ENCODE measurements around the gene RNF220.

The RNF220 gene

GRCh38 chr1:44405031-44405797 lies at the start of gene RNF220:
Gene RNF220 (plus strand): TSS chr1:44405255.
- Histone ChIP-seq H3K9ac (ENCODE audit: low read depth, low read length) (peak within 1 kb of the TSS; percentile 72; the same call in 1 of the 2 replicates), H3K9me3 (ENCODE audit: control insufficient read depth, insufficient read depth, low read length) (no peaks in the 10 kb centered on the region), H3K4me1 (ENCODE audit: insufficient read depth, low read length) (peaks cover 7% of the 10 kb centered on the region; the same call in 1 of the 2 replicates), H3K36me3 (ENCODE audit: insufficient read depth, low read length) (no peaks in the 10 kb centered on the region)

- Histone ChIP-seq H3K9me3 (ENCODE audit: control insufficient read depth, insufficient read depth, low read length) (no peaks in the 10 kb centered on the region), H3K36me3 (ENCODE audit: insufficient read depth, low read length) (no peaks in the 10 kb centered on the region), H3K4me1 (ENCODE audit: insufficient read depth, low read length) (peaks cover 11% of the 10 kb centered on the region; the same call in 1 of the 2 replicates), H3K9ac (ENCODE audit: low read depth, low read length) (peak overlapping the region; percentile 67)
These were observed 49.3 kb upstream of the RNF220 start for GRCh38 chr1:44355582-44356305.

- Histone ChIP-seq H3K4me1 (ENCODE audit: insufficient read depth, low read length) (peaks cover 11% of the 10 kb centered on the region; the same call in 1 of the 2 replicates), H3K9me3 (ENCODE audit: control insufficient read depth, insufficient read depth, low read length) (no peaks in the 10 kb centered on the region), H3K36me3 (ENCODE audit: insufficient read depth, low read length) (no peaks in the 10 kb centered on the region), H3K9ac (ENCODE audit: low read depth, low read length) (no peak overlapping the region)
These were observed 47.3 kb upstream of the RNF220 start for GRCh38 chr1:44357710-44358109.

GRCh38 chr1:44359234-44359935 lies 45.7 kb upstream of the RNF220 start:
- Histone ChIP-seq H3K4me1 (ENCODE audit: insufficient read depth, low read length) (peaks cover 11% of the 10 kb centered on the region; the same call in 1 of the 2 replicates), H3K9ac (ENCODE audit: low read depth, low read length) (no peak overlapping the region), H3K36me3 (ENCODE audit: insufficient read depth, low read length) (no peaks in the 10 kb centered on the region), H3K9me3 (ENCODE audit: control insufficient read depth, insufficient read depth, low read length) (no peaks in the 10 kb centered on the region)

GRCh38 chr1:44361478-44361877 lies 43.6 kb upstream of the RNF220 start:
- Histone ChIP-seq H3K36me3 (ENCODE audit: insufficient read depth, low read length) (no peaks in the 10 kb centered on the region), H3K9me3 (ENCODE audit: control insufficient read depth, insufficient read depth, low read length) (no peaks in the 10 kb centered on the region), H3K4me1 (ENCODE audit: insufficient read depth, low read length) (peaks cover 8% of the 10 kb centered on the region; the same call in 1 of the 2 replicates), H3K9ac (ENCODE audit: low read depth, low read length) (no peak overlapping the region)

- H3K36me3 ChIP-seq (ENCODE audit: insufficient read depth, low read length) = no peaks in the 10 kb centered on the region
- H3K9ac ChIP-seq (ENCODE audit: low read depth, low read length) = no peak overlapping the region
- H3K4me1 ChIP-seq (ENCODE audit: insufficient read depth, low read length) = peaks cover 9% of the 10 kb centered on the region; the same call in 1 of the 2 replicates
- no peaks in the 10 kb centered on the region for H3K9me3 ChIP-seq (ENCODE audit: control insufficient read depth, insufficient read depth, low read length)
These were observed 38.6 kb upstream of the RNF220 start for GRCh38 chr1:44366371-44366975.

- Histone ChIP-seq H3K4me1 (ENCODE audit: insufficient read depth, low read length) (peaks cover 9% of the 10 kb centered on the region; the same call in 1 of the 2 replicates), H3K36me3 (ENCODE audit: insufficient read depth, low read length) (no peaks in the 10 kb centered on the region), H3K9me3 (ENCODE audit: control insufficient read depth, insufficient read depth, low read length) (no peaks in the 10 kb centered on the region), H3K9ac (ENCODE audit: low read depth, low read length) (no peak overlapping the region)
These were observed 37.1 kb upstream of the RNF220 start for GRCh38 chr1:44367944-44368343.

GRCh38 chr1:44368471-44369151 lies 36.4 kb upstream of the RNF220 start:
- Histone ChIP-seq H3K9me3 (ENCODE audit: control insufficient read depth, insufficient read depth, low read length) (no peaks in the 10 kb centered on the region), H3K9ac (ENCODE audit: low read depth, low read length) (no peak overlapping the region), H3K4me1 (ENCODE audit: insufficient read depth, low read length) (peaks cover 9% of the 10 kb centered on the region; the same call in 1 of the 2 replicates)

GRCh38 chr1:44371206-44371605 lies 33.8 kb upstream of the RNF220 start:
- H3K9ac ChIP-seq (ENCODE audit: low read depth, low read length) = no peak overlapping the region
- no peaks in the 10 kb centered on the region for H3K36me3 ChIP-seq (ENCODE audit: insufficient read depth, low read length)
- H3K4me1 ChIP-seq (ENCODE audit: insufficient read depth, low read length) = peaks cover 9% of the 10 kb centered on the region; the same call in 1 of the 2 replicates
- no peaks in the 10 kb centered on the region for H3K9me3 ChIP-seq (ENCODE audit: control insufficient read depth, insufficient read depth, low read length)

More at GRCh38 chr1:44368471-44369151, 36.4 kb upstream of the RNF220 start:
- H3K36me3 ChIP-seq (ENCODE audit: insufficient read depth, low read length) = no peaks in the 10 kb centered on the region

GRCh38 chr1:44375547-44375946 lies 29.5 kb upstream of the RNF220 start:
- H3K4me1 ChIP-seq (ENCODE audit: insufficient read depth, low read length) = no peaks in the 10 kb centered on the region
- H3K9me3 ChIP-seq (ENCODE audit: control insufficient read depth, insufficient read depth, low read length) = no peaks in the 10 kb centered on the region
- H3K36me3 ChIP-seq (ENCODE audit: insufficient read depth, low read length) = no peaks in the 10 kb centered on the region
- no peak overlapping the region for H3K9ac ChIP-seq (ENCODE audit: low read depth, low read length)

GRCh38 chr1:44377925-44378784 lies 26.9 kb upstream of the RNF220 start:
- Histone ChIP-seq H3K36me3 (ENCODE audit: insufficient read depth, low read length) (no peaks in the 10 kb centered on the region), H3K9ac (ENCODE audit: low read depth, low read length) (no peak overlapping the region), H3K9me3 (ENCODE audit: control insufficient read depth, insufficient read depth, low read length) (no peaks in the 10 kb centered on the region), H3K4me1 (ENCODE audit: insufficient read depth, low read length) (no peaks in the 10 kb centered on the region)

- H3K9ac ChIP-seq (ENCODE audit: low read depth, low read length) = no peak overlapping the region
- no peaks in the 10 kb centered on the region for H3K4me1 ChIP-seq (ENCODE audit: insufficient read depth, low read length)
- H3K36me3 ChIP-seq (ENCODE audit: insufficient read depth, low read length) = no peaks in the 10 kb centered on the region
- H3K9me3 ChIP-seq (ENCODE audit: control insufficient read depth, insufficient read depth, low read length) = no peaks in the 10 kb centered on the region
These were observed 24.3 kb upstream of the RNF220 start for GRCh38 chr1:44380666-44381177.

- H3K9ac ChIP-seq (ENCODE audit: low read depth, low read length) = no peak overlapping the region
- no peaks in the 10 kb centered on the region for H3K9me3 ChIP-seq (ENCODE audit: control insufficient read depth, insufficient read depth, low read length)
- H3K36me3 ChIP-seq (ENCODE audit: insufficient read depth, low read length) = no peaks in the 10 kb centered on the region
- no peaks in the 10 kb centered on the region for H3K4me1 ChIP-seq (ENCODE audit: insufficient read depth, low read length)
These were observed 16.5 kb upstream of the RNF220 start for GRCh38 chr1:44388551-44388950.

Data from ES-I3 (cell line).